Measurements from ENCODE around the gene CRYGN.

Gene CRYGN

GRCh38 chr7:151456782-151457181 is 16.8 kb upstream of the CRYGN start:
- TF ChIP-seq NFRKB (IDR thresholded peaks at IDR 0.05) (no peak), ELF4 (IDR thresholded peaks at IDR 0.05) (no peak), TARDBP (IDR thresholded peaks at IDR 0.05) (no peak), FOXK2 (IDR thresholded peaks at IDR 0.05) (no peak), ZNF384 (IDR thresholded peaks at IDR 0.05) (no peak), SUZ12 (IDR thresholded peaks at IDR 0.05) (no peak), L3MBTL2 (conservative IDR thresholded peaks at IDR 0.05) (no peak), SP1 (IDR thresholded peaks at IDR 0.05) (no peak), BHLHE40 (IDR thresholded peaks at IDR 0.05; ENCODE audit: borderline replicate concordance) (no peak), HDGF (IDR thresholded peaks at IDR 0.05; ENCODE audit: borderline replicate concordance) (no peak), FOXA1 (IDR thresholded peaks at IDR 0.05) (no peak), CTBP1 (IDR thresholded peaks at IDR 0.05; ENCODE audit: borderline replicate concordance) (no peak), ARNT (IDR thresholded peaks at IDR 0.05) (no peak), FOXM1 (IDR thresholded peaks at IDR 0.05; ENCODE audit: borderline replicate concordance) (no peak), LEF1 (IDR thresholded peaks at IDR 0.05; ENCODE audit: borderline replicate concordance) (no peak)
- TF ChIP-seq, protein P1, sequence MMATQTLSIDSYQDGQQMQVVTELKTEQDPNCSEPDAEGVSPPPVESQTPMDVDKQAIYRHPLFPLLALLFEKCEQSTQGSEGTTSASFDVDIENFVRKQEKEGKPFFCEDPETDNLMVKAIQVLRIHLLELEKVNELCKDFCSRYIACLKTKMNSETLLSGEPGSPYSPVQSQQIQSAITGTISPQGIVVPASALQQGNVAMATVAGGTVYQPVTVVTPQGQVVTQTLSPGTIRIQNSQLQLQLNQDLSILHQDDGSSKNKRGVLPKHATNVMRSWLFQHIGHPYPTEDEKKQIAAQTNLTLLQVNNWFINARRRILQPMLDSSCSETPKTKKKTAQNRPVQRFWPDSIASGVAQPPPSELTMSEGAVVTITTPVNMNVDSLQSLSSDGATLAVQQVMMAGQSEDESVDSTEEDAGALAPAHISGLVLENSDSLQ (IDR thresholded peaks at IDR 0.05): no peak
- CTCF ChIA-PET: no interaction called here
- DNase-seq (ENCODE audit: extremely low spot score): no peak
- POLR2A ChIA-PET: no interaction called here

GRCh38 chr7:151456276-151456675 is 16.3 kb upstream of the CRYGN start:
- TF ChIP-seq FOXK2 (IDR thresholded peaks at IDR 0.05) (no peak), ZNF384 (IDR thresholded peaks at IDR 0.05) (no peak), CTBP1 (IDR thresholded peaks at IDR 0.05; ENCODE audit: borderline replicate concordance) (no peak), LEF1 (IDR thresholded peaks at IDR 0.05; ENCODE audit: borderline replicate concordance) (no peak), SP1 (IDR thresholded peaks at IDR 0.05) (no peak), TARDBP (IDR thresholded peaks at IDR 0.05) (no peak), SUZ12 (IDR thresholded peaks at IDR 0.05) (no peak), L3MBTL2 (conservative IDR thresholded peaks at IDR 0.05) (no peak), FOXA1 (IDR thresholded peaks at IDR 0.05) (no peak), HDGF (IDR thresholded peaks at IDR 0.05; ENCODE audit: borderline replicate concordance) (no peak), BHLHE40 (IDR thresholded peaks at IDR 0.05; ENCODE audit: borderline replicate concordance) (no peak), ARNT (IDR thresholded peaks at IDR 0.05) (no peak)
- TF ChIP-seq, protein P1 (IDR thresholded peaks at IDR 0.05): no peak
- no peak for DNase-seq (ENCODE audit: extremely low spot score)
- CTCF ChIA-PET: no interaction called here

GRCh38 chr7:151455690-151456089 is 15.7 kb upstream of the CRYGN start:
- no peak for DNase-seq (ENCODE audit: extremely low spot score)
- ChIA-PET POLR2A (no interaction called here), CTCF (no interaction called here)
- TF ChIP-seq ELF4 (IDR thresholded peaks at IDR 0.05) (no peak), L3MBTL2 (conservative IDR thresholded peaks at IDR 0.05) (no peak), BHLHE40 (IDR thresholded peaks at IDR 0.05; ENCODE audit: borderline replicate concordance) (no peak), SP1 (IDR thresholded peaks at IDR 0.05) (no peak), ARNT (IDR thresholded peaks at IDR 0.05) (no peak)
- TF ChIP-seq, protein P1 (IDR thresholded peaks at IDR 0.05): no peak

More at GRCh38 chr7:151456276-151456675, 16.3 kb upstream of the CRYGN start:
- POLR2A ChIA-PET: no interaction called here

DNA sequence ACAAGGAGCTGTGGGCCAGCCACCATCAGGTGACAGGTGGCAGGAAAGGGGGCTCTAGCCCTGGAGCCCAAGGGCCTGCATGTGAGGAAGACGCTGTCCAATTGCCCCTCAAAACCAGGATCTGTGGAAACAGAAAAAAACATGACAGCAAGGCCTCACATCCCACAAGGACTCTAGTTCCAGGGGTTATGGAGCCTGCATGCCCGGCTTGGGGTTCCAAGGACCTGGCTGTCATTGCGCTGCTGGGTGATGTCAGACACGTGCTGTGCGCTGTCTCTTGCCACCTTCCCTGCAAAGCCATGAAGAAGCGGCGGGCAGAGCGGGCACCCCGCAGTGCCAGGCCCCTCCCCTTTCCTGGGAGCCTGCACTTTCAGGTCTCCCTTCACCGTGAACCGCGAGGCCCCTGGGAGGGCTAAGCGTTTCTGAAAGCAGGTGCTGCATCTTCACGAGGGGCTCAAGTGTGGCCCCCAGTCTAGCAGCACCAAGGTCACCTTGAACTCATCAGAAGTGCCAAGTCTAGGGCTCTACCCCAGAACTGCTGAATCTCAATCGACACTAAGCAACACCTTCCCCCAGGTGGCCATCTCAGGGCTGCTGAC is 15.1 kb upstream of the CRYGN start:
- POLR2A ChIA-PET: no interaction called here
- TF ChIP-seq SUZ12 (IDR thresholded peaks at IDR 0.05) (no peak), L3MBTL2 (conservative IDR thresholded peaks at IDR 0.05) (no peak), FOXA1 (IDR thresholded peaks at IDR 0.05) (no peak), ZNF384 (IDR thresholded peaks at IDR 0.05) (no peak), CTBP1 (IDR thresholded peaks at IDR 0.05; ENCODE audit: borderline replicate concordance) (no peak), FOXK2 (IDR thresholded peaks at IDR 0.05) (no peak), ELF4 (IDR thresholded peaks at IDR 0.05) (no peak), TARDBP (IDR thresholded peaks at IDR 0.05) (no peak), BHLHE40 (IDR thresholded peaks at IDR 0.05; ENCODE audit: borderline replicate concordance) (no peak), FOXM1 (IDR thresholded peaks at IDR 0.05; ENCODE audit: borderline replicate concordance) (no peak), HDGF (IDR thresholded peaks at IDR 0.05; ENCODE audit: borderline replicate concordance) (no peak), ARNT (IDR thresholded peaks at IDR 0.05) (no peak), NFRKB (IDR thresholded peaks at IDR 0.05) (no peak), LEF1 (IDR thresholded peaks at IDR 0.05; ENCODE audit: borderline replicate concordance) (no peak), SP1 (IDR thresholded peaks at IDR 0.05) (no peak)
- TF ChIP-seq, protein P1 (IDR thresholded peaks at IDR 0.05): no peak
- DNase-seq (ENCODE audit: extremely low spot score): no peak
- CTCF ChIA-PET: no interaction called here

GRCh38 chr7:151454305-151454704 is 14.4 kb upstream of the CRYGN start:
- TF ChIP-seq SUZ12 (IDR thresholded peaks at IDR 0.05) (no peak), CTBP1 (IDR thresholded peaks at IDR 0.05; ENCODE audit: borderline replicate concordance) (no peak), SP1 (IDR thresholded peaks at IDR 0.05) (no peak), TARDBP (IDR thresholded peaks at IDR 0.05) (no peak)
- TF ChIP-seq, protein P1 (IDR thresholded peaks at IDR 0.05): no peak
- CTCF ChIA-PET: no interaction called here
- POLR2A ChIA-PET: no interaction called here
- no peak for DNase-seq (ENCODE audit: extremely low spot score)

Data from HEK293T (cell line).